Measurements from ENCODE around the gene CSRNP2.
"Not testable (repeated sequence)": the region's sequence is repeated elsewhere in the genome, so short reads cannot be mapped to it uniquely, and the experiment has no call there.

The CSRNP2 gene

GRCh38 chr12:51020448-51021182, 62.8 kb downstream of the CSRNP2 start:
- TF ChIP-seq CTCF (IDR thresholded peaks at IDR 0.05; ENCODE audit: low read depth, low read length, missing control alignments): no peak
- DNase-seq (ENCODE audit: extremely low read depth, low read depth): no peak
- H3K4me3 ChIP-seq (replicated peaks; ENCODE audit: low read depth, low read length): no peak overlapping the region

DNA sequence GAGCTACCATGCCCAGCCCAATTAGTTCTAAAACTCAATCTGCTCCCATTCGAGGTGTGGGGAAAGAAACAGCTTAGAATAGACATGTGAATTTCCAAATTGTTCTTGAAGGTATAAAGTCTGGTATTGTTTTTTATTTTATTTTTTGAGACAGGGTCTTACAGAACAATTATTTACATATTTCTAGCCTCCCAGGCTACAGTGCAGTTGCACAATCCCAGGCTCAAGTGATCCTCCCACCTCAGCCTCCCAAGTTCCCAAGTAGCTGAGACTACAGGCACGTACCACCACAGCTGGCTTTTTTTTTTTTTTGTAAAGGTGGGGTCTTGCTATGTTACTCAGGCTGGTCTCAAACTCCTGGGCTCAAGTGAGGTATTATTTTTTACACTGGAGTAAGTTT, 63.5 kb downstream of the CSRNP2 start:
- no peak for TF ChIP-seq CTCF (IDR thresholded peaks at IDR 0.05; ENCODE audit: low read depth, low read length, missing control alignments)
- DNase-seq (ENCODE audit: extremely low read depth, low read depth): no peak
- no peak overlapping the region for H3K4me3 ChIP-seq (replicated peaks; ENCODE audit: low read depth, low read length)

GRCh38 chr12:51018956-51019355, 64.4 kb downstream of the CSRNP2 start:
- no peak overlapping the region for H3K4me3 ChIP-seq (replicated peaks; ENCODE audit: low read depth, low read length)
- TF ChIP-seq CTCF (IDR thresholded peaks at IDR 0.05; ENCODE audit: low read depth, low read length, missing control alignments): no peak
- no peak for DNase-seq (ENCODE audit: extremely low read depth, low read depth)

GRCh38 chr12:51017452-51017851, 65.9 kb downstream of the CSRNP2 start:
- no peak for TF ChIP-seq CTCF (IDR thresholded peaks at IDR 0.05; ENCODE audit: low read depth, low read length, missing control alignments)
- H3K4me3 ChIP-seq (replicated peaks; ENCODE audit: low read depth, low read length): no peak overlapping the region

DNA sequence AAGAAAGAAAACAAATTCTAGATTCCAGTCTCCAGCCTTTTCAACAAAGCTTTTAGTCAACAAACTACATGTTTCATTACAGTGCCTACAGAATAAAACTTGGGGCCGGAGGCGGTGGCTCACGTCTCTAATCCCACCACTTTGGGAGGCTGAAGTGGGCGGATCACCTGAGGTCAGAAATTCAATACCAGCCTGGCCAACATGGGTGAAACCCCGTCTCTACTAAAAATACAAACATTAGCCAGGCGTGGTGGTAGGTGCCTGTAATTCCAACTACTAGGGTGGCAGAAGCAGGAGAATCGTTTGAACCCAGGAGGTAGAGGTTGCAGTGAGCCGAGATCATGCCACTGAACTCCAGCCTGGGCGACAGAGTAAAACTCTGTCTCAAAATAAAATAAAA, 68.9 kb downstream of the CSRNP2 start:
- H3K4me3 ChIP-seq (replicated peaks; ENCODE audit: low read depth, low read length); DNase-seq (ENCODE audit: extremely low read depth, low read depth): not testable (repeated sequence)

More at GRCh38 chr12:51017452-51017851, 65.9 kb downstream of the CSRNP2 start:
- no peak for DNase-seq (ENCODE audit: extremely low read depth, low read depth)

DNA sequence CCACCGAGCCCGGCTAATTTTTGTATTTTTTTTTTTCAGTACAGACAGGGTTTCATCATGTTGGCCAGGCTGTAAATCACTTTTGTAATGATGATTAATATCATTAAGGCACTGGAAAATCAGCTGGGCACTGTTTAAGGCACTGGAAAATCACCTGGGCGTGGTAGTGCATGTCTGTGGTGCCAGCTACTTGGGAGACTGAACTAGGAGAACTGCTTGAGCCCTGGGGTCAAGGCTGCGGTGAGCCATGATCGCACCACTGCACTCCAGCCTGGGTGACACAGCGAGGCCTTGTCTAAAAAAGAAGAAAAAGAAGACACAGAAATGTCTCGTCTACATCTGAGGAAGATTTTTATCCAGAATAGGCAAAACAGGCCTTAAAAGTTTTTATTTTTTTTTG, 70.0 kb downstream of the CSRNP2 start:
- H3K4me3 ChIP-seq (replicated peaks; ENCODE audit: low read depth, low read length): no peak overlapping the region
- TF ChIP-seq CTCF (IDR thresholded peaks at IDR 0.05; ENCODE audit: low read depth, low read length, missing control alignments): no peak
- no peak for DNase-seq (ENCODE audit: extremely low read depth, low read depth)

GRCh38 chr12:51012570-51013236, 70.7 kb downstream of the CSRNP2 start:
- no peak for DNase-seq (ENCODE audit: extremely low read depth, low read depth)
- TF ChIP-seq CTCF (IDR thresholded peaks at IDR 0.05; ENCODE audit: low read depth, low read length, missing control alignments): no peak
- no peak overlapping the region for H3K4me3 ChIP-seq (replicated peaks; ENCODE audit: low read depth, low read length)
